H1 (cell line): ENCODE data around the gene ST6GALNAC4. TPM values are rescaled to one million over a fixed set of nuclear protein-coding genes. Genes with fewer than 3 reads are reported as not detected.

Experiments
- CTCF ChIA-PET: fragments of 300-600 bp; sonication (Branson Sonifier 250); formaldehyde crosslinking; loops from one replicate; lab custom pipeline; 2021; ENCODE audit not compliant: partially characterized antibody; lab: Charles Lee
- POLR2A ChIA-PET: fragments of 300-600 bp; sonication (Branson Sonifier 250); formaldehyde crosslinking; loops from one replicate; lab custom pipeline; 2021; ENCODE audit warnings: inconsistent platforms; ENCODE audit not compliant: partially characterized antibody; lab: Charles Lee
- DNase-seq, 2 experiments: peaks; one replicate each; pipeline versions ENCODE4 v3.0.0 to v3.0.0-alpha.2; 2010 to 2022; ENCODE audit warnings: low spot score in 2 of 2, low read depth in 1 of 2, mixed read lengths in 1 of 2
- FAIRE-seq: peaks from 2 replicates; lab custom pipeline; 2011; peaks lifted over from hg19 to GRCh38; lab: Jason Lieb, UNC
- H2AFZ ChIP-seq: 2 replicates; pipeline ENCODE4 v1.8.1; 2012; ENCODE audit warnings: low read length, inconsistent platforms
- H2AK5ac ChIP-seq: 2 replicates; pipeline ENCODE4 v1.6.1; 2013; ENCODE audit warnings: low read depth, low read length
- H2BK120ac ChIP-seq: replicated peaks from 2 replicates; pipeline ENCODE3; 2013; ENCODE audit warnings: low read depth, low read length, inconsistent platforms
- H2BK12ac ChIP-seq: 2 replicates; pipeline ENCODE4 v1.6.1; 2013; ENCODE audit warnings: low read depth, low read length
- H2BK15ac ChIP-seq: 2 replicates; pipeline ENCODE4 v1.6.1; 2013; ENCODE audit warnings: low read length
- H2BK20ac ChIP-seq: 2 replicates; pipeline ENCODE4 v1.6.1; 2013; ENCODE audit warnings: low read length
- H2BK5ac ChIP-seq: 2 replicates; pipeline ENCODE4 v1.6.1; 2013; ENCODE audit warnings: low read depth, low read length
- H3K14ac ChIP-seq: 2 replicates; pipeline ENCODE4 v1.6.1; 2013; ENCODE audit warnings: inconsistent platforms; ENCODE audit not compliant: insufficient read length
- H3K18ac ChIP-seq: 2 replicates; pipeline ENCODE4 v1.6.1; 2013; ENCODE audit warnings: low read length; ENCODE audit errors: extremely low read depth
- H3K23ac ChIP-seq: 2 replicates; pipeline ENCODE4 v1.6.1; 2013; ENCODE audit warnings: inconsistent platforms; ENCODE audit not compliant: insufficient read length
- H3K23me2 ChIP-seq: 2 replicates; pipeline ENCODE4 v1.6.1; 2013; ENCODE audit warnings: low read depth, low read length
- H3K27ac ChIP-seq: 2 replicates; pipeline ENCODE4 v1.6.1; 2011; ENCODE audit warnings: low read depth, low read length, inconsistent platforms
- H3K27me3 ChIP-seq, 4 experiments: replicated peaks in 1 of 4; 1 replicate in 1 of 4; 2 replicates in 3 of 4; pipeline versions ENCODE4 v1.6.1 to v1.8.1; 2011 to 2013; ENCODE audit warnings: low read length in 3 of 4, mild to moderate bottlenecking in 3 of 4, inconsistent platforms in 2 of 4, mixed read lengths in 2 of 4, moderate library complexity in 1 of 4; ENCODE audit not compliant: control insufficient read depth in 3 of 4, insufficient read depth in 3 of 4; ENCODE audit errors: extremely low read depth in 1 of 4
- H3K36me3 ChIP-seq, 4 experiments: 2 replicates each; pipeline versions ENCODE4 v1.6.1 to v1.8.1; 2011 to 2013; ENCODE audit warnings: mild to moderate bottlenecking in 4 of 4, low read length in 3 of 4, moderate library complexity in 2 of 4, control low read depth in 1 of 4, inconsistent platforms in 1 of 4; ENCODE audit not compliant: insufficient read depth in 4 of 4, control insufficient read depth in 2 of 4
- H3K4ac ChIP-seq: replicated peaks from 2 replicates; pipeline ENCODE3; 2013; ENCODE audit warnings: low read length, low read depth, mixed read lengths, inconsistent platforms; ENCODE audit not compliant: insufficient read length
- H3K4me1 ChIP-seq, 4 experiments: replicated peaks in 1 of 4; 1 replicate in 1 of 4; 2 replicates in 3 of 4; pipeline versions ENCODE4 v1.6.1 to v1.8.1; 2011 to 2013; ENCODE audit warnings: low read length in 3 of 4, inconsistent platforms in 2 of 4, mixed read lengths in 1 of 4; ENCODE audit not compliant: insufficient read depth in 4 of 4, control insufficient read depth in 3 of 4
- H3K4me2 ChIP-seq, 2 experiments: 2 replicates each; pipeline versions ENCODE4 v1.6.1 to v1.8.1; 2011 to 2013; ENCODE audit warnings: low read depth in 2 of 2, low read length in 2 of 2, control low read depth in 1 of 2, inconsistent platforms in 1 of 2, mild to moderate bottlenecking in 1 of 2; ENCODE audit not compliant: insufficient read depth in 1 of 2
- H3K4me3 ChIP-seq, 4 experiments: fragments of 200-600, 300-600 bp in 1 of 4; sonication (generic), shearing (Covaris generic), sonication (Bioruptor Twin) in 1 of 4; 2 replicates each; pipeline versions ENCODE4 v1.5.1 to v1.8.1; 2011 to 2016; ENCODE audit warnings: low read length in 4 of 4, low read depth in 3 of 4, control low read depth in 2 of 4, inconsistent platforms in 2 of 4, mild to moderate bottlenecking in 2 of 4, mixed read lengths in 1 of 4, moderate library complexity in 1 of 4; ENCODE audit not compliant: insufficient read depth in 2 of 4; ENCODE audit errors: extremely low read depth in 1 of 4
- H3K56ac ChIP-seq: replicated peaks from 2 replicates; pipeline ENCODE3; 2013; ENCODE audit warnings: low read depth, mild to moderate bottlenecking, mixed read lengths, low read length, inconsistent platforms; ENCODE audit not compliant: insufficient read length
- H3K79me1 ChIP-seq: 2 replicates; pipeline ENCODE4 v1.6.1; 2013; ENCODE audit warnings: low read depth, low read length, control low read depth
- H3K79me2 ChIP-seq, 2 experiments: 2 replicates each; pipeline versions ENCODE4 v1.6.1 to v1.8.1; 2012 to 2013; ENCODE audit warnings: low read length in 2 of 2, mild to moderate bottlenecking in 2 of 2, inconsistent platforms in 1 of 2; ENCODE audit not compliant: insufficient read depth in 2 of 2, control insufficient read depth in 1 of 2
- H3K9ac ChIP-seq, 4 experiments: replicated peaks in 1 of 4; 1 replicate in 1 of 4; 2 replicates in 3 of 4; pipeline versions ENCODE4 v1.6.1 to v1.8.1; 2011 to 2013; ENCODE audit warnings: low read depth in 3 of 4, low read length in 3 of 4, control low read depth in 2 of 4, mild to moderate bottlenecking in 2 of 4, moderate library complexity in 2 of 4, inconsistent platforms in 1 of 4; ENCODE audit errors: extremely low read depth in 1 of 4
- H3K9me3 ChIP-seq, 2 experiments: 2 replicates each; pipeline versions ENCODE4 v1.6.1 to v1.8.1; 2012 to 2013; ENCODE audit warnings: mild to moderate bottlenecking in 2 of 2, moderate library complexity in 2 of 2, control low read depth in 1 of 2, inconsistent platforms in 1 of 2, low read depth in 1 of 2, low read length in 1 of 2, mixed read lengths in 1 of 2; ENCODE audit not compliant: insufficient read depth in 2 of 2
- H4K20me1 ChIP-seq, 2 experiments: replicated peaks in 1 of 2; 2 replicates each; pipeline versions ENCODE3 to v1.8.1; 2011 to 2013; ENCODE audit warnings: inconsistent platforms in 2 of 2, low read length in 2 of 2, mild to moderate bottlenecking in 1 of 2; ENCODE audit not compliant: insufficient read depth in 2 of 2, control insufficient read depth in 1 of 2
- H4K5ac ChIP-seq: 2 replicates; pipeline ENCODE4 v1.6.1; 2013; ENCODE audit warnings: low read length, low read depth, mixed read lengths, inconsistent platforms; ENCODE audit not compliant: insufficient read length
- H4K8ac ChIP-seq: 2 replicates; pipeline ENCODE4 v1.8.0; 2013; ENCODE audit warnings: mild to moderate bottlenecking, moderate library complexity, low read length, inconsistent platforms; ENCODE audit not compliant: insufficient read depth; ENCODE audit errors: extremely low read depth
- H4K91ac ChIP-seq: replicated peaks from 2 replicates; pipeline ENCODE3; 2013; ENCODE audit warnings: low read length, mixed read lengths, inconsistent platforms; ENCODE audit not compliant: insufficient read length
- EGR1 ChIP-seq: IDR thresholded peaks from 2 replicates; pipeline ENCODE4 v1.6.1; 2011; ENCODE audit warnings: low read depth, low read length, borderline replicate concordance
- RXRA ChIP-seq: IDR thresholded peaks from 2 replicates; pipeline ENCODE4 v1.6.1; 2011; ENCODE audit warnings: low read depth, mild to moderate bottlenecking, low read length, moderate library complexity; ENCODE audit not compliant: insufficient read depth
- SIX5 ChIP-seq: IDR thresholded peaks from 2 replicates; pipeline ENCODE4 v1.6.1; 2011; ENCODE audit warnings: mild to moderate bottlenecking, low read depth, low read length
- WGBS, 2 experiments: shearing (Covaris generic) in 1 of 2; methylation state at CpG; one replicate each; pipeline versions ENCODE4 v1.1.6 to v1.1.7; 2013 to 2015; ENCODE audit warnings: low lambda C conversion rate in 2 of 2, mixed read lengths in 2 of 2, inconsistent platforms in 1 of 2, low coverage in 1 of 2, missing lambda C conversion rate in 1 of 2; ENCODE audit not compliant: insufficient replicate concordance in 2 of 2, insufficient coverage in 1 of 2, insufficient read length in 1 of 2; ENCODE audit errors: extremely low coverage in 1 of 2, missing lambda C conversion rate in 1 of 2; 5-methylcytosine and 5-hydroxymethylcytosine counted together
- polyA plus RNA-seq, 7 experiments: library from polyadenylated mRNA; depleted of rRNA in 3 of 7; stranded (reverse) in 5 of 7; unstranded in 2 of 7; fragments of >200 nt in 5 of 7; fragments of 200-250 nt in 2 of 7; gene quantifications; 1 replicate in 5 of 7; 2 replicates in 1 of 7; 4 replicates in 1 of 7; pipeline versions ENCODE4 v1.2.1 to v1.2.3, GENCODE V29; 2011 to 2013; ENCODE audit warnings: missing spikeins in 2 of 7, mixed read lengths in 2 of 7
- total RNA-seq: library from RNA; stranded (reverse); fragmentation: NEBNext Ultra II Directional; extraction: Animal tissue kit (Norgen Biotek cat#: 25700); gene quantifications from 2 replicates; pipeline ENCODE4 v1.2.1, GENCODE V29; 2021
- TF ChIP-seq, protein P1 (sequence below), 3 experiments: IDR thresholded peaks; 1 replicate in 2 of 3; 2 replicates in 1 of 3; pipeline versions ENCODE4 v1.5.1 to v1.6.1; 2011; ENCODE audit warnings: low read length in 3 of 3, mild to moderate bottlenecking in 3 of 3, inconsistent platforms in 2 of 3, low read depth in 1 of 3, moderate library complexity in 1 of 3; ENCODE audit not compliant: insufficient read depth in 1 of 3; ENCODE audit errors: control extremely low read depth in 1 of 3
- TF ChIP-seq, protein P2 (sequence below): IDR thresholded peaks from 2 replicates; pipeline ENCODE4 v1.6.1; 2012; ENCODE audit warnings: inconsistent platforms

ST6GALNAC4 gene
- total and polyA plus RNA-seq, 2 of the 8 experiments (the other 6 are each of a cell fraction or from before 2014, with no cell fraction given): 21.8 to 34.1 TPM

DNA sequence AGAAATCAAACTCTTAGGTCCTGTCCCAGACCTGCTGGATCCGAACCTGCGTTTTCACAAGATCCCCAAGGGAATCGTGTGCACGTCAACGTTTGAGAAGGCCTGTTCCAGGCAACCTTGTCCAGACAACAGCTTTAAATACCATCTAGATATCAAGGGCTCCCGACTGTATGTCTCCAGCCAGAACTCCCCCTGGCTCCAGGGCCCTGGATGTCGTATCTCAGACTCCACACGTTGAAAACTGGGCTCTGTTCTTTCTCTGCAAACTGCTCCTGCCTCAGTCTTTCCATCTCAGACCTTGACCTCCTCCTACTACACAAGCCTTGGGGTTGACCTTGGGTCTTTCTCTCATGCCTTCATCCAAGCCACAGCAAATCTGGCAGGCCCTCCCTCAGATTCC is 56.6 kb downstream of the ST6GALNAC4 start:
- Histone ChIP-seq H4K91ac (no peak overlapping the region), H3K14ac (no peak overlapping the region), H3K56ac (no peak overlapping the region), H3K79me2 (no peaks in the 10 kb centered on the region), H3K27me3 (no peaks in the 10 kb centered on the region), H3K27ac (no peak overlapping the region), H3K4ac (no peak overlapping the region), H4K20me1 (no peaks in the 10 kb centered on the region), H3K18ac (no peak overlapping the region), H3K23me2 (no peaks in the 10 kb centered on the region), H2BK5ac (no peak overlapping the region), H4K8ac (no peak overlapping the region), H2AK5ac (no peak overlapping the region), H3K9ac (no peak overlapping the region), H2BK20ac (no peak overlapping the region), H3K79me1 (no peaks in the 10 kb centered on the region), H2BK15ac (no peak overlapping the region), H3K4me1 (no peaks in the 10 kb centered on the region; a peak in 1 of 7 replicates), H2BK12ac (no peak overlapping the region), H4K5ac (no peak overlapping the region), H2BK120ac (no peak overlapping the region), H2AFZ (no peak overlapping the region), H3K23ac (no peak overlapping the region), H3K4me2 (no peak overlapping the region), H3K4me3 (no peak overlapping the region), H3K36me3 (no peaks in the 10 kb centered on the region), H3K9me3 (no peaks in the 10 kb centered on the region)
- TF ChIP-seq EGR1 (no peak), SIX5 (no peak), RXRA (no peak)
- TF ChIP-seq, protein P1, sequence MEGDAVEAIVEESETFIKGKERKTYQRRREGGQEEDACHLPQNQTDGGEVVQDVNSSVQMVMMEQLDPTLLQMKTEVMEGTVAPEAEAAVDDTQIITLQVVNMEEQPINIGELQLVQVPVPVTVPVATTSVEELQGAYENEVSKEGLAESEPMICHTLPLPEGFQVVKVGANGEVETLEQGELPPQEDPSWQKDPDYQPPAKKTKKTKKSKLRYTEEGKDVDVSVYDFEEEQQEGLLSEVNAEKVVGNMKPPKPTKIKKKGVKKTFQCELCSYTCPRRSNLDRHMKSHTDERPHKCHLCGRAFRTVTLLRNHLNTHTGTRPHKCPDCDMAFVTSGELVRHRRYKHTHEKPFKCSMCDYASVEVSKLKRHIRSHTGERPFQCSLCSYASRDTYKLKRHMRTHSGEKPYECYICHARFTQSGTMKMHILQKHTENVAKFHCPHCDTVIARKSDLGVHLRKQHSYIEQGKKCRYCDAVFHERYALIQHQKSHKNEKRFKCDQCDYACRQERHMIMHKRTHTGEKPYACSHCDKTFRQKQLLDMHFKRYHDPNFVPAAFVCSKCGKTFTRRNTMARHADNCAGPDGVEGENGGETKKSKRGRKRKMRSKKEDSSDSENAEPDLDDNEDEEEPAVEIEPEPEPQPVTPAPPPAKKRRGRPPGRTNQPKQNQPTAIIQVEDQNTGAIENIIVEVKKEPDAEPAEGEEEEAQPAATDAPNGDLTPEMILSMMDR (IDR thresholded peaks at IDR 0.05; ENCODE audit: control extremely low read depth in 1 of 3, insufficient read depth in 1 of 3, low read depth in 1 of 3, low read length in 3 of 3): no peak
- TF ChIP-seq, protein P2, sequence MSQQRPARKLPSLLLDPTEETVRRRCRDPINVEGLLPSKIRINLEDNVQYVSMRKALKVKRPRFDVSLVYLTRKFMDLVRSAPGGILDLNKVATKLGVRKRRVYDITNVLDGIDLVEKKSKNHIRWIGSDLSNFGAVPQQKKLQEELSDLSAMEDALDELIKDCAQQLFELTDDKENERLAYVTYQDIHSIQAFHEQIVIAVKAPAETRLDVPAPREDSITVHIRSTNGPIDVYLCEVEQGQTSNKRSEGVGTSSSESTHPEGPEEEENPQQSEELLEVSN: no peak
- CTCF ChIA-PET: interaction anchor here (0.6 to 4.5 kb wide), 7 partner anchors 11 to 96 kb away, joined by 3 to 43 read pairs (median 7); no protein-coding TSS in a partner anchor
- WGBS, 2 experiments: 89% methylated on average over 8 of the region's 8 CpGs; no CpG with 5 or more reads in 1 of the 2 experiments
- FAIRE-seq: no peak
- POLR2A ChIA-PET: interaction anchor here (1.0 kb wide), 1 partner anchor 40 kb away, joined by 3 read pairs; no protein-coding TSS in a partner anchor
- no peak for DNase-seq
